Activated T-cell treated with anti-CD3 and anti-CD28 coated beads, Interleukin-2, amount 50 U/mL, for 4 hours (primary cell): ENCODE data around the gene ARL17B. TPM values are rescaled to one million over a fixed set of nuclear protein-coding genes. Genes with fewer than 3 reads are reported as not detected.
A peak's percentile ranks its signal among the peaks of the same experiment; 100 is the strongest.
"Not testable (repeated sequence)": the region's sequence is repeated elsewhere in the genome, so short reads cannot be mapped to it uniquely, and the experiment has no call there.

Source experiments
- ATAC-seq, 2 donors: fragments of 200-7000 bp; cut with Tn5 transposase; one replicate each; pipeline ENCODE4 v1.10.0; 2021
- DNase-seq: peaks from one replicate; pipeline ENCODE4 v3.0.0-alpha.2; 2020
- H3K27me3 Mint-ChIP-seq: one replicate; pipeline ENCODE4 v1.8.0; 2021; ENCODE audit warnings: low read depth, mixed read lengths
- H3K36me3 Mint-ChIP-seq: one replicate; pipeline ENCODE4 v1.8.0; 2022; ENCODE audit warnings: mixed read lengths; ENCODE audit not compliant: insufficient read depth
- H3K4me1 Mint-ChIP-seq: one replicate; pipeline ENCODE4 v1.8.0; 2021; ENCODE audit warnings: low read depth, mixed read lengths
- H3K4me3 Mint-ChIP-seq: one replicate; pipeline ENCODE4 v1.8.0; 2021; ENCODE audit warnings: mild to moderate bottlenecking, moderate library complexity, mixed read lengths
- H3K9me3 Mint-ChIP-seq: one replicate; pipeline ENCODE4 v1.8.0; 2021; ENCODE audit warnings: mixed read lengths
- total RNA-seq, 3 donors: library from RNA; stranded (reverse); gene quantifications; one replicate each; pipeline ENCODE4 v1.2.1, GENCODE V29; 2021

Gene ARL17B
- total RNA-seq, 3 donors from 2014 or later = 7.9 to 17.2 (median 12.4) TPM

DNA sequence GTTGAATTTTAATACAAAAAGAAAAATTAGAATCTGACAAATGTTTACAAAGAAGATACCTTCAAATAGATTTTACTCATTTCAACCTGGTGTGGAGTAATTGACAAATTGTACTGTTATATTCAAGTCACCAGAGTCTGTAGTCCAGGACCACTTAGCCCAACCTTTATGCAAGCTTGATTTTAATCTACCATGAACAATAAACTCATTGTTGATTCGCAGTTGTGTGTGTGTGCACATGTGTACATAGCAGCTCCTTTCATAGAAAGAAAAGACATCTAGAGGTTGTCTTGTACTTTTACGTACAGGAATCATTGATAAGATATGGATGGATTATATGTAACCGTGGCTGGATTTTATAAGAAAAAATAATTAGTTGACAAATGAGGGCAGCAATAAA lies 87.3 kb downstream of the ARL17B start:
- Mint-ChIP-seq H3K4me3 (no peak overlapping the region), H3K9me3 (no peaks in the 10 kb centered on the region), H3K27me3 (no peaks in the 10 kb centered on the region), H3K4me1 (no peaks in the 10 kb centered on the region), H3K36me3 (no peaks in the 10 kb centered on the region)
- ATAC-seq (no peak), DNase-seq (no peak)

DNA sequence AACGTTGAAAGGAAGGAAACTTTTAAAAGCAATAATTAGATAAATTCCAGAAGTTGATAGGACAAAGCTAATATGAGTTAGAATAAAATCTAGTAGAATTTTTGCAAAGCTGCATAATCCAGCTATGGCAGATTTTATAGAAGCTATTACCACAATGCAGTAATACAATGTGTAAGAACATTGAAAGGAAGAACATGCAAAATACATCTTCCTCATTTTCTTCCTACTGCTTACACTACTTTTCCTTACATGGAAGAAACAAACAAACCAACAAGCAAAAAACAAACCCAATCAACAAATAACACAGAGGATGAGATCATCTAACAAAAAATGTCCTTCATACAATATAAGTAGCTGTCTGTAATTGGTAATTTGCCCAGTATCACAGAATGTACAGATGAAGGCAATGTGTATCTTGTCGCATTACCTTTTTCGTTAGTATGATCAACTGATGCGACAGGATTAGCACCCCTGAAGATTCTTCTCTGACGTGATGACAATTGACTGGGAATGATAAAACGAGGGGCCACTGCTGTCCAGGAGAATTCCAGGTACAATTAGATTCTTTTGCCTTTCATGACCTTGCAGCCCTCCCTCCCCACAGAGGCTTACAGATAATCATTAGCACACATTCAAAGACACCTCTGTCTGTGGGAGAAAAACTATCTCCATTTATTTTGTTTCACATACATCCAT lies 87.9 kb downstream of the ARL17B start:
- H3K36me3 Mint-ChIP-seq = no peaks in the 10 kb centered on the region
- H3K9me3 Mint-ChIP-seq = no peaks in the 10 kb centered on the region
- no peak for DNase-seq
- H3K4me3 Mint-ChIP-seq = no peak overlapping the region
- ATAC-seq = no peak
- H3K4me1 Mint-ChIP-seq = no peaks in the 10 kb centered on the region
- no peaks in the 10 kb centered on the region for H3K27me3 Mint-ChIP-seq

DNA sequence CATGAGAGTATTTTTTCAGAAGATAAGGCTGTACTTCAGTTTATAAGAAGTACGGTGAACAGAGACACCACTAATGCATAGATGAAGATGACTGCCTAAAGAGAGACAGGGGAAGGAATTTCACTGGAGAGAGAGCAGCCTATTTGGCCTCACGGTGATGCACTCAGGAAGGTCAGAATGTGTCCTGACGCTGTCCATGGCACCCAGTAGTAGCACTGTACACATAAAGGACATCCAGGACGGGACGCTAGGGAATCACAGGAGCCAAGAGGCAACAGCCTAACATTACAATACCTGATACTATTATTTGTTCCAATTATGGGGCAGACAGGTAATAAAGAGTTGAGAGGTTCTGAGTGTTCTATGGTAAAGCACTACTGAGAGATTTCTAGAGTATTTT lies 91.5 kb downstream of the ARL17B start:
- no peak for ATAC-seq
- no peak for DNase-seq
- no peaks in the 10 kb centered on the region for H3K27me3 Mint-ChIP-seq
- H3K4me3 Mint-ChIP-seq = no peak overlapping the region
- H3K4me1 Mint-ChIP-seq = peaks cover 22% of the 10 kb centered on the region
- H3K36me3 Mint-ChIP-seq = no peaks in the 10 kb centered on the region
- no peaks in the 10 kb centered on the region for H3K9me3 Mint-ChIP-seq

DNA sequence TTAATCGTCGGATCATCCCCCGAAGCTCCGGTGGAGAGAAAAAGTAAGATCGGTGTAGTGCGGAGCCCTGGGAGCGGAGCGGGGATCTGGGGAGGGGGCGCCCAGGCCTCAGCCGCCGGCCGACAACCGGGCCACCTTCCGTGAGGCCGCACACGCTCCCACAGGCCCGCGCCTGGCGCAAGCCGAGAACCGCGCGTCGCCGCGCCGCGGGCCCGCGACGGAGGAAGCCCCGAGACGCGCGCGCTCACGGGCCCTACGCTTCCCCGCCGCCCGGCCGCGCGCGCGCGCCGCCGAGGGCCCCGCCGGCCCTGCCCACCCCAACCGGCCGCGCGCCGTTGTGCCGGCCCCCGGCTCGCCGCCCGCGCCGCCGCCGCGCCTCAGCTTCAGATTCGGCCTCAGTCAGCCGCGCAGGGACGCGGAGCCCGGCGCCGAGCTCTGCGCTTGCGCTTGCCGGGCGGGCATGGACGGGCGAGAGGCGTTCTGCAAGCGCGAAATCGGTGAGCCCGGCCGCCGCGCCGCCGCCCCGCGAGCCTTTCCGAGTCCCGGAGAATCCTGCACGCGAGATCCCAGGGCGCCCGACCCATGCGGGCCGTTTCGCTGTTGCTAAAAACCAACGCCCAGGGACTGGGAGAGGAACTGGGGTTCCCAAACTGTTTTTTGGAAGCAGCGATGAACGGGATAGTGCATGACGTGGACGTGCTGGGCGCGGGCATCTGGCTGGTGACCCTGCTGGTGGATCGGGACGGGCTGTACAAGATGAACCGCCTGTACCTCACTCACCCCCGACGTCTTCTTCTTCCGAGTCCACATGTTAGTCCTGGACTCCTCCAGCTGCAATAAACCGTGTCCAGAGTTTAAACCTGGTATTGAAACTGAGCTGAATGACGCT lies 94.7 kb downstream of the ARL17B start:
- DNase-seq (peak; percentile 75), ATAC-seq (peak; percentile 92)
- H3K27me3 Mint-ChIP-seq = no peaks in the 10 kb centered on the region
- no peaks in the 10 kb centered on the region for H3K36me3 Mint-ChIP-seq
- peaks cover 34% of the 10 kb centered on the region for H3K4me1 Mint-ChIP-seq
- peak overlapping the region; percentile 87 for H3K4me3 Mint-ChIP-seq
- H3K9me3 Mint-ChIP-seq = no peaks in the 10 kb centered on the region

DNA sequence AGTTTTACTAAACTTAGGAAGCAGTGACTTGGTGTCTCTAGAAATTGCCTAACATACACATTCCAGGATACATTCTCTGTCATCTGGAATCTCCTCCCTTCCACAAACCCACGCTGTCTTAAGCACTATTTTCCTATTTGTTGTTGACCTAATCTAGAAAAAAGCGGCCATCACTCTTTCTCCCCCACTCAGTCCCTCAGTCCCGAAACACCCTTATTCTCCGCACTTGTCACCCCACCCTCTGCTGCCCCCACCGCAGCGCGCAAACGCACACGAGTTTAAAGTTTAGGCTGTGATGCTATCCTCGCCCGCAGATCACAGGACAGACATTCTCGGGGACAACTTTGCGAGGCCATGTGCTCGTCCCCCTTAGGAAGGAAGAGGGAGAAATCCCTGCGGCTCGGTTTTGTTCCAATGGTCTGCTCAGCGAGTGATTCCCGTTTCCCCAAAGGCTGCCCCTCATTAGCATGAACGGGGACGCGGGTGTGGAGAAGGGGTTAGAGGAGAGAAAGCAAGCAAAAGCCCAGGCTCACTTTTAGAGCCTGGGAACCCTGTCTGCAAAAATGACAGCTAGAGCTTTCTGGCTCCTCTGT lies 95.4 kb downstream of the ARL17B start:
- DNase-seq, H3K27me3 Mint-ChIP-seq: not testable (repeated sequence)

DNA sequence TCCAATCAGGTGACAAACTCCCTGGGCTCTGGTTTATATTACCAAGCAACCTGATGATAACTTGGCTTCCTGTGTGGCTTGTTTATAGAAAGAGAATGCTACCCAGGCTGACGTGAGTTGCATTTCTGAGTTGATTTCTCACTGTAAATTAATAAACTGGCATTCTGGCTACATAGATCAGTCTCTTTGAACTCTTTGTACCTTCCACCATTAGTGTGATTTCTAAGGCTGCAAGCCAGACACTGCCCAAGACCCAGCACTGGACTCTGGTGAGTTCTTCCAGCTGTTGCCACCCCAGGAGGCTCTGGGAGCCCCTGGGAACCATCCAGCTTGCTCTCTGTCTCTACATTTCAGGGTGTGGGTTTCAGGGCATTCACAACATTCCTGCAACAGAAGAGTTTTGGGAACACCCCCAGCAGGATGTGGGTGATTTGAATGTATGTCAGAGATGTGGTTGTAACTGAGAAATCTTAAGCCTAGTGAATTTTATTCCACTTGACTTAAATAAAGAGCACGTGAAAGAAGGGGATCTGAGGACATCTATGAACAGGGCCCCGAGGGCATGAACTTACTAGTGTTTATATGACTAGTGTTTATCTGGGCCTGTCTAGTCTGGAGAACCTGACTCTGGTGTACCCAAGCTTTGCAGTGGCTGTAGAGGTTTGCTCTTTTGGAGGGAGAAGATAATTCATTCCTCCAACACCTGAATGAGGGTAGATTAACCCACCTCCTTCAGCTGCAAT lies 96.9 kb downstream of the ARL17B start:
- H3K4me1 Mint-ChIP-seq = peaks cover 40% of the 10 kb centered on the region
- ATAC-seq (peak in 1 of 2 donors; percentile 13), DNase-seq (no peak)
- no peaks in the 10 kb centered on the region for H3K36me3 Mint-ChIP-seq
- H3K9me3 Mint-ChIP-seq = no peaks in the 10 kb centered on the region
- no peaks in the 10 kb centered on the region for H3K27me3 Mint-ChIP-seq
- peak overlapping the region; percentile 42 for H3K4me3 Mint-ChIP-seq

More for the DNA sequence above, 95.4 kb downstream of the ARL17B start:
- peak in 1 of 2 donors; percentile 8 for ATAC-seq
- Mint-ChIP-seq H3K4me1 (peaks cover 34% of the 10 kb centered on the region), H3K4me3 (peak overlapping the region; percentile 83)
- not testable (repeated sequence) for H3K9me3 Mint-ChIP-seq, H3K36me3 Mint-ChIP-seq

DNA sequence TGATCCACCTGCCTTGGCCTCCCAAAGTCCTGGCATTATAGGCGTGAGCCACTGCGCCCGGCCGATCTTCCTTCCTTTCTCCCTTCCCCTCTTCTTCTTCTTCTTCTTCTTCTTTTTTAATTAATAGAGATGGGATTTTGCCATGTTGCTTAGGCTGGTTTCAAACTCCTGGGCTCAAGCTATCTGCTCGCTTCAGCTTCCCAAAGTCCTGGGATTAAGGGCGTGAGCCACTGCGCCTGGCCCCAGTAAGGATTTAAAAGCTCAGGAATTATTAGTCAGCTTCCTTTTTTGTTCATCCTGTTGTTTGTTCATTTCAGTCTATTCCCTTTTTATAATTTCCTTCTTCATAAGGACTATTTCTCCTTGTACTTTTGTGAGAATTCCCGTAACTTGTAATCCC lies 99.3 kb downstream of the ARL17B start:
- Mint-ChIP-seq H3K4me1 (peaks cover 34% of the 10 kb centered on the region), H3K27me3 (no peaks in the 10 kb centered on the region), H3K4me3 (no peak overlapping the region), H3K36me3 (no peaks in the 10 kb centered on the region), H3K9me3 (no peaks in the 10 kb centered on the region)
- DNase-seq = no peak
- ATAC-seq = no peak

DNA sequence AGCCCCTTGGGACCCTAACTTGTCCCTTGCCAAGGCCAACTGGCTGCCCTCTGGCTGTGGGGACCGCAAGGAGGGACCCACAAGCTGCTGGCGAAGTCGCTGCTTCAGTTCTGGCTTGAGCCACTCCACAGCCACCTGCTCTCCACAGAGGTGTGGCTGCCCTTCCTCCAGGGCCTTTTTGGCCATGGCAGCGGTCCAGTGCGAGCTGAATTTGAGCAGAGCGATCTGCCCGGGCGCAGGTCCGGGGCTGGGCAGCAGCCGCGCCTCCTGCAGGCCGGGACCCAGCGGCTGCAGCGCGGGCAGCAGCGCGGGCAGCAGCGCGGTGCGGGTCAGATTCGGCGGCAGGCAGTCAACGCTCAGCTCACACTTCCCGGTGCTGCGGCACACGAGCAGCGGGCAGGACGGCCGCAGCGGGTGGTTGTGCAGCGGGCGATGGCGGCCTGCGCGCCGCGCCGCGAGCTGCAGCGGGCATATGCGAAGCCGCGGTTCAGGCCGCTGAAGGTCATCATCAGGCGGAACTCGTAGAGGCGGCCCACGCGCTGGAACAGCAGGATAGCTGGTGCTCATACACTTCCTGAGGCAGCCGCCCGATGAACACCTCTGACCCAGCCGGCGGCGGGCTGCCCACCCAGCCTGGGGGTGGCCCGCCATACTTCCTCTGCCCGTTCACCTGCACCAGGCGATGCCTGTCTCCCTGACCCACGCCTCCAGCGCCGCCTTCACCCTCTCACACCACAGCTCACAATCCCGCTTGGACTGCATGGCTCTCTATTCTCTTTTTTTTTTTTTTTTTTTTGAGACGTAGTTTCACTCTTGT lies 101.5 kb downstream of the ARL17B start:
- H3K36me3 Mint-ChIP-seq = not testable (repeated sequence)

DNA sequence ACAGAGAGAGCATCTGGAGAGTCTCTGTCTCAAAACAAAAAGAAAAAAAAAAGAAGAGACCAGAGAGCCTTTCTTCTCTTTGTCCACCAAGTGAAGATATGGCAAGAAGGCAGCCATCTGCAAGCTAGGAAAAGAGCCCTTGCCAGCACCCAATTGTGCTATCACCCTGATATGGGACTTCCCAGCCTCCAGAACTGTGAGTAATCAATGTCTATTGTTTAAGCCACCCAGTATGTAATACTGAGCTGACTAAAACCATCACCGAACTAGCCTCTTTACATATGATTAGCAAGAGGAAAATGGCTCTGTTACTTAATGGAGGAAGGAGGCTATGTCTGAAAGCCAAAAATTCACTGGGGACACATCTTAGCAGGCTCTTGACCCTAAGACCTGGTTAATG lies 105.2 kb downstream of the ARL17B start:
- ATAC-seq, H3K9me3 Mint-ChIP-seq, H3K36me3 Mint-ChIP-seq, DNase-seq, H3K27me3 Mint-ChIP-seq, H3K4me3 Mint-ChIP-seq, H3K4me1 Mint-ChIP-seq: not testable (repeated sequence)

More for the DNA sequence above, 101.5 kb downstream of the ARL17B start:
- H3K9me3 Mint-ChIP-seq, DNase-seq, H3K27me3 Mint-ChIP-seq: not testable (repeated sequence)
- Mint-ChIP-seq H3K4me3 (peak overlapping the region; percentile 81), H3K4me1 (peaks cover 17% of the 10 kb centered on the region)
- peak; percentile 58 to 65 for ATAC-seq

DNA sequence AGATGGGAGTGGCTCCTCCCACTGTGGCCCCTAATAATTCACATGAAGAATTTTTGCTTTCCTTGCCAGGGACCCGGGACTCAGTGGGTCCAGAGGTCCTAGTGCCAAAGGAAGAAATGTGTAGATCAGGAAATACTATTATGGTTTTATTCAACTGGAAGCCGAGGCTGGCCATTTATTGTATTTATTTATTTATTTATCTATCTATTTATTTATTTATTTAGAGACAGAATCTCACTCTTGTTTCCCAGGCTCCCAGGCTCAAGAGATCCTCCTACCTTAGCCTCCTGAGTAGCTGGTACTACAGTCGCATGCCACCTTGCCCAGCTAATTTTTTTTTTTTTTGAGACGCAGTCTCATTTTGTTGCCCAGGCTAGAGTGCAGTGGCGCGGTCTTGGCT lies 107.4 kb downstream of the ARL17B start:
- ATAC-seq, DNase-seq, H3K36me3 Mint-ChIP-seq, H3K9me3 Mint-ChIP-seq, H3K27me3 Mint-ChIP-seq, H3K4me3 Mint-ChIP-seq, H3K4me1 Mint-ChIP-seq: not testable (repeated sequence)

DNA sequence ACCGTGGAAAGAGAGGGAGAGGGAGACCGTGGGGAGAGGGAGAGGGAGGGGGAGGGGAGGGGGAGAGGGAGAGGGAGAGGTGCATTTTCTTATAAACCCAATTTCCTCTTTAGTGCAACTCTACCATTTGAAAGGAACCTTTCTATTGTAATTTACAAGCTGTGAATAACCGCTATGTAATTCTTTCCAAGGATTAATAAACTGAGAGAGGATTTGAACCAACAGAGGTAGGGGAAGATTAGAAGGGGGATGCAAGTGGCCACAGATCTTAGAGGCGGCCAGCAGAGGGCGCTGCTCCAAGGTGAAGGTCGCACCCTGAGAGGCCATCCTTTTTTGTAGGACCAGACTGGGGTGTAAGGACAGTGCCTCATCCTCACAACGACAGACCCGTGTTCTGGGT lies 107.8 kb downstream of the ARL17B start:
- H3K36me3 Mint-ChIP-seq, H3K9me3 Mint-ChIP-seq, H3K27me3 Mint-ChIP-seq, H3K4me3 Mint-ChIP-seq, H3K4me1 Mint-ChIP-seq: not testable (repeated sequence)
- peak; percentile 92 to 96 for ATAC-seq
- DNase-seq = peak; percentile 76

DNA sequence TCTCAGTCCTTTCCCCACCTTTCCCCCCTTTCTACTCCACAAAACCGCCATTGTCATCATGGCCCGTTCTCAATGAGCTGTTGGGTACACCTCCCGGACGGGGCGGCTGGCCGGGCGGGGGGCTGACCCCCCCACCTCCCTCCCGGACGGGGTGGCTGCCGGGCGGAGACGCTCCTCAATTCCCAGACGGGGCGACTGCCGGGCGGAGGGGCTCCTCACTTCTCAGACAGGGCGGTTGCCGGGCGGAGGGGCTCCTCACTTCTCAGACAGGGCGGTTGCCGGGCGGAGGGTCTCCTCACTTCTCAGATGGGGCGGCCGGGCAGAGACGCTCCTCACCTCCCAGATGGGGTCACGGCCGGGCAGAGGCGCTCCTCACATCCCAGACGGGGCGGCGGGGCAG lies 108.8 kb downstream of the ARL17B start:
- not testable (repeated sequence) for H3K27me3 Mint-ChIP-seq, DNase-seq, H3K4me3 Mint-ChIP-seq

DNA sequence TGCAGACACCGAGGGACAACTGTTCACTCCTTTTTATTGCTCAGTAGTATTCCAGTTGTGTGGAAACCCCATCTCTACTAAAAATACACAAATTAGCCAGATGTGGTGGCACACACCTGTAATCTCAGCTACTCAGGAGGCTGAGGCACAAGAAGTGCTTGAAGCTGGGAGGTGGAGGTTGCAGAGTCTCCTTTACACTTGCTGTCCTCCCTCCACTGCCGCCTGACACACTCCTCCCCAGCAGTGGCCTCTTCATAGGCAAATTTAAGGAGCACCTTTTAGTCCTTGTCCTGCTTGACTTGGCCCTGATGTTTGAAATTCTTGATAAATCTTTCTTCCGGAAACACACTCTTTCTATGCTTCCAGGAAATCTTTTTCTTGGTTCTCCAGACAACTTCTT lies 112.4 kb downstream of the ARL17B start:
- H3K9me3 Mint-ChIP-seq, H3K4me1 Mint-ChIP-seq, H3K36me3 Mint-ChIP-seq, ATAC-seq, H3K4me3 Mint-ChIP-seq, DNase-seq, H3K27me3 Mint-ChIP-seq: not testable (repeated sequence)

More for the DNA sequence above, 108.8 kb downstream of the ARL17B start:
- H3K9me3 Mint-ChIP-seq, ATAC-seq, H3K4me1 Mint-ChIP-seq, H3K36me3 Mint-ChIP-seq: not testable (repeated sequence)
